ENCODE measurements around the gene CLEC9A.
A peak's percentile ranks its signal among the peaks of the same experiment; 100 is the strongest.
"Not testable (repeated sequence)": the region's sequence is repeated elsewhere in the genome, so short reads cannot be mapped to it uniquely, and the experiment has no call there.

CLEC9A gene

DNA sequence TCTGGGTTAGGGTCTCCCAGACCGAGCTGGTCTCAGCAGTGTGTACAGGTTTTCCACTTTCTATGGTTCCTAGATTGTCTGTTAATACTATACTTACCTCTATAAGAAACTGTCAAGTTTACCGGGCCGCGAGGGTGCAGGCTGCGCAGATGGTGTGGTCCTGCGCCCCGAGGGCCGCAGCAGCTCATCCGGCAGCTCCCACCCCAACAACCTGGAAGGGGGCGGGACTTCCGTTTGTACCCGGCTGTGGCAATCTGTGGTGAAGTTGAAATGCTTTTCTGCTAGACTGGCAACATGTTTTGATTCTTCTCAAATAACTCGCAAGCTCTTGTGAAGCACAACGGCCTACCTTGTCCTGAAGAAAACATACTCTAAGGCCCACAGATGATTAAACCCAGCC lies at the start of gene CLEC9A:
CLEC9A (plus strand) TSS at position 237 of the 400 bp plus-strand sequence. CDS start 22,006 bp downstream, outside the sequence.
- no peak for DNase-seq (ENCODE audit: low spot score)

DNA sequence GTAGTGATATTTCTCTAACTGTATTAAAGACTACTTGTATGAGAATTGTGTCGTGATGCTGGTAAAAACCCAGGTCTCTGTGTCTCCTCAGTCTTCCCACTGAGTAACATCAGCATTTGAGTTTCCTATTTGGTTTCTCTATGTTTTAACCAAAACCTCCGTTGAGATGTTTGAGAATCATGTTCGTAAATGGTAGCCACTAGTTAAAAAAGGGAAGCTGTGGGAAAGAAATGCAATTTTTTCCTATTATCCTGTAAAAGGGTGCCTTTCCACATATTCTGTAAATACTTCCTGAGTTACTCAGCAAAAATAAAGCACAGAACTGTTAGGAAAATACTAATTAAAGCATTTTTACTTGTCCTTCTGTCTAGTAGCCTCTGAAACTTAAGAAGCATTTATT lies 38.6 kb upstream of the CLEC9A start:
- no peak for DNase-seq (ENCODE audit: low spot score)

DNA sequence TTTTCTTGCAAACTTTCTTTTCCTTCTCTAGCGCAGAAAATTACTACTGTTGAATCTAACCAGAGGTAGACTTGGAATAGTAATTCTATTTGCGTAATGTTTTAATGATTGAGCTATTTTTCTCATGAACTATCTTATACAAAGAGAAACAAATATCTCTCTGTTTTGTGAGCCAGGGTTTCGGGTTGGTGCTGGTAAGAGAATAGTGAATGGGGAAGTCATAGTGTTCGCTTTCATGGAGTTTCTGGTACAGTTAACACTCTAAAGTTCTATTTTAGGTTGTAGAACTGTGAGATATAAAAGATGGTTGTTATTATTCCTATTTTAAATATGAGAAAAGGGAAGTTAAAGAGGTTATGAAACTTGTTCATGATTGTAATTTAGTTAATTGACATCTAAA lies 38.2 kb upstream of the CLEC9A start:
- peak; percentile 77 for DNase-seq (ENCODE audit: low spot score)

DNA sequence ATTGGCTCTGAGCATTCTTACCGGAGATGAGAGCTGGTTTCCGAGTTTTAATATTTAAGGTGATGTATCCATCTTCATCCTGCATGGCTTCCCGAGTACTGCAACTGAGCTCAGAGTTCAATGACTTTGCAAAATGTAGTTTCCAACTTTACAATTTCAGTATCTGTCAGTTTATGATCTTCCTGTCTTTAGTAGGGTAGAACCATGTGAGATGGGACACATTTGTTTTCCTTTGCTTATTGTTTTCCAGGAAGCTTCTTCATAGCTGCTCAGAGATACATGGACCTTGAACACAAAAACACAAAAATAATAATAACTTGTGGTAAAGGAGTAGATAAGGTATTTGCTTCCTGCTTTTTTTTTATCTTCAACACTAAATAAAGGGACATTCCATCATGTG lies 31.5 kb upstream of the CLEC9A start, which contains the start of gene CLEC1B:
CLEC1B (minus strand) TSS at position 106 of the 400 bp plus-strand sequence; CDS start at position 85, 21 bp downstream.
- DNase-seq (ENCODE audit: low spot score) = no peak

DNA sequence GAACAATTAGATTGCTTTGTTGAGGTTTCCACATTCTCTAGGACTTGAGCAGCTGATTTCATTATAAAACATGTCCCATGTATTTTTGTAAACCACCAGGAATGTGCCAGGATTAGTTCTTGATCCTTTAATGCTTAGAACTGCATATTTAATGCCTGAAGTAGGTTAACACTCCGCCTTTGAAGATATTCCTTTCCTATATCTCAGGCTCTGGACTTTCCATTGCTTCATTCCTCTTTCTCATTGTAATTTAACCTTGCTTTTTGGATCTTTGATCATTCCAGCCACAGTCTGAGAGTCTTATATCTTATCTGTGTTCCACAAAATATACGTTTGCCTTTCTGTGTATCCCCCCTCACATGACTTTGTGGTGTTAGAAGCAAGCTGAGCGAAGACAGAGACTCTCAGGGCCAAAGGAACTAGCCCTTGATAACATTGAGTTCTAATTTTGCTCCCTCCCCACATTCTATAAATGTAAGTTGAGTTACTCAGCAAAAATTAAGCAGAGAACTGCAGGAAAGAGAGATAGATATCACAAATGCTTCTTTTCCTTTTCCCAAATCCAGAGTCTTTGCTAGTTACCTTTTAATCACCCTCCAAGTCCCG lies 29.2 kb upstream of the CLEC9A start:
- DNase-seq (ENCODE audit: low spot score) = no peak

DNA sequence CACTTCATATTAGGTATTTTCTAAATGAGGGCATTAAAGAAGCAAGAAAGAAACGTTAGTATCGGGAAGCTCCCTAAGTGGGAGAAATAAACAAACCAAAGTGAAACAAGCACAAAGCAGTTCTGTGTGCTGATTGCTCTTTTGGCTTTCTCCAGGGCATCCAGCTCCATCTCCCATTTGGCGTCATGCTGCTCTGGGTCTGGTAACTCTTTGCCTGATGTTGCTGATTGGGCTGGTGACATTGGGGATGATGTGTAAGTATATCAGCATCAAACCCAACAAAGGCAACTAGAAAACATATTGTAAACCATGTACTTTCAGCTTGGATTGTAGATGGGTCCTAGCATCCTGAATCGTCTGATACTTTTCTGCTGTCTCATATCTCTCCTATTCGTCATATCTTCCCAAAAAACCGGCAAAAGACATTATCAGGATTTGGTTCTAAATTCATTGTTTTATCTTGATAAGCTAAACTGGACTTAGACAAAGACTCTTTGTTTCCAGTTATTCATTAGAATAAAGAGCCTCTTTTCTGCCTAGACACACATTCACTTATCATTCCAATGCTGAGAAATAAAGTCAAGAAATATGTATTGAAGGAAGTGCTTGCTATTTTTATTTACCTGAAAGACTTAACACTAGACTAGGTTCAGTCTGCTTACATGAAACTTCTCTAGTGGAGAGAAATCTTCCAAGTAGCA lies 17.7 kb upstream of the CLEC9A start:
- DNase-seq (ENCODE audit: low spot score) = peak; percentile 78

DNA sequence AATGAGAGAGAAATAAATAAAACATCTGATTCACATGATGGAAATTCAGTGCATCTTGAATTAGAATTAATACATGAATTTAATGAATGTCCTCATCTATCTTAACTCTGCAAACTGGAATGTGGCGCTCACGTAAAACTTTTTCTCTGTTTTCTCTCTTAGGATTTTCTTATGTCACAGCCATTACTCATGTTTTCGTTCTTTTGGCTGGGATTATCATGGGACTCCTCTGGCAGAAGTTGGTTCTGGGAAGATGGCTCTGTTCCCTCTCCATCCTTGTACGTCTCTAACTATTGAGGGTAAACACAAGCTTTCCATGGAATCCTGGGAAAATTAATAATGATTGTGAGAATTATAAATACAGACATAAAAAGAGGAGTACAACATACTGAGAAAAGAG lies 15.0 kb upstream of the CLEC9A start:
- DNase-seq (ENCODE audit: low spot score) = no peak

DNA sequence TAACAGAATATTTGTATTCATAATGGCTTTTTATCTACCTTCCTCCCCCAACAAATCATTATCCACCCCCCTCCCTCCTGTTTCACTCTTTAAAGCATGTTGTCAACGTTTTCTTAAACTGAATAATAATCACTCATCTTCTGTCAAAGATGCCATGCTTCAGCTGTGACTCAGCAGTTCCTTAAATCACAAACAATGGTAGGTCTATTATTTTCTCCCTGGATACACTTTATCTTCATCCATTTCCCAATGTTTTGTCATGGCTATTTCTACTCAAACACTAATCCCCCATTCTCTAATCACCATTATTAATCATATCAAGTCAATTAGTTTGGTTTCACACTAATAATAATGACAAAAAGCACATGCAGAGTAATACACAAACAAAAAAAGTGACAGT lies 13.6 kb upstream of the CLEC9A start:
- no peak for DNase-seq (ENCODE audit: low spot score)

DNA sequence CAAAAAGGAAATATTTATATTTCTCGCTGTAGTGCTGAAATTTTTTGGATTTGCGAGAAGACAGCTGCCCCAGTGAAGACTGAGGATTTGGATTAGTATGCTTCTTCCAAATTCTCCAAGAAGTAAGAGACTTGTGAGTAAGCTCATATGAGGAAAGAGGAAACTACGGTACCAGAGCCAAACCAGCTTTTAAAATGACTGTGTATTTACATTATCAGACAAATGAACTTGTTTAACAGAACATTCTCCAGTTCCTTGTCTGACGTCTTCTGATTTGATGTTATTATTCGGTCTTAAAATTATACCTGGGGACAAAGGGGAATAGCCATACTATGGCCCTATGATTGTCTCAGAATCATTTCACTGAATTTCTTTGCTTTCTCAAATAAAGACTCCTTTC lies 12.1 kb upstream of the CLEC9A start:
- DNase-seq (ENCODE audit: low spot score) = no peak

DNA sequence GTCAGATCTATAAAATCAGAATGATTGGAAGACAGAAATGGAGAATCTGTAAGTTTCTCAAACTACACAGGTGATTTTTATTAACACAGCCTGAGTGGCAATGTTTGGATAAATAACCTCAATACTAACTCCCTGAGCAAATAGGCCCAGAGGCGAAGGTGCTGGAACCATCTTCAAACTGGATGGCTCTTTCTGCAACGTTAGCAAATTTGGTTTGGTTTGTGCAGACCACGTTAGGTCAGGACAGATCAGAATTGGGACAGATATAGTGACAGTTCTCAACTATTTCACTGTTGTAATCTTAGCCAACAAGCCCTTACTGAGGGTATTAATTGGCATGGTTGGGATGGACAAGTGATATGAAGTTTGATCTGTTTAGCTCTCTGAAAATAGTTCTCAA lies 9.1 kb upstream of the CLEC9A start:
- no peak for DNase-seq (ENCODE audit: low spot score)

DNA sequence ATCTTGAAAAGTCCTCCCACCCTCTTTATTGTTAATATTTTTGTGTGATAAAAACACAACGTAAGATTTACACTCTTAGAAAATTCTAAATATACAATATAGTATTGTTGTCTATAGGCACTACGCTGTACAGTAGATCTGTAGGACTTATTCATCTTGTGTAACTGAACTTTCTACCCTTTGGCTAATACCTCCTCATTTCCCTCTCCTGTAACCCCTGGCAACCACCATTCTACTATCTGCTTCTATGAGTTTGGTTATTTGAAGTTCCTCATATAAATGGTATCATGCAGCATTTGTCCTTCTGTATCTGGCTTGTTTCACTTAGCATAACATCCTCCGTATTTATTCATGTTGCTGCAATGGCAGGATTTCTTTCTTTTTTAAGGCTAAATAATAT lies 5.2 kb upstream of the CLEC9A start:
- DNase-seq (ENCODE audit: low spot score) = no peak

DNA sequence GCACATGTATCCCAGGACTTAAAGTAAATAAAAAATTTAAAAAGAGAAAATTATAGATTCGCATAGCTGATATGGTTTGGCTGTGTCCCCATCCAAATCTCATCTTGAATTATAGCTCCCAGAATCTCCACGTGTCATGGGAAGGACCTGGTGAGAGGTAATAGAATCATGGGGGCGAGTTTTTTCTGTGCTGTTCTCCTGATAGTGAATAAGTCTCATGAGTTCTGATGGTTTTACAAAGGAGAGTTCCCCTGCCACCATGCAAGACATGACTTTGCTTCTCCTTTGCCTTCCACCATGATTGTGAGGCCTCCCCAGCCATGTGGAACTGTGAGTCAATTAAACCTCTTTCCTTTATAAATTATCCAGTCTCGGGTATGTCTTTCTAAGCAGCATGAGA lies 3.8 kb upstream of the CLEC9A start:
- not testable (repeated sequence) for DNase-seq (ENCODE audit: low spot score)

DNA sequence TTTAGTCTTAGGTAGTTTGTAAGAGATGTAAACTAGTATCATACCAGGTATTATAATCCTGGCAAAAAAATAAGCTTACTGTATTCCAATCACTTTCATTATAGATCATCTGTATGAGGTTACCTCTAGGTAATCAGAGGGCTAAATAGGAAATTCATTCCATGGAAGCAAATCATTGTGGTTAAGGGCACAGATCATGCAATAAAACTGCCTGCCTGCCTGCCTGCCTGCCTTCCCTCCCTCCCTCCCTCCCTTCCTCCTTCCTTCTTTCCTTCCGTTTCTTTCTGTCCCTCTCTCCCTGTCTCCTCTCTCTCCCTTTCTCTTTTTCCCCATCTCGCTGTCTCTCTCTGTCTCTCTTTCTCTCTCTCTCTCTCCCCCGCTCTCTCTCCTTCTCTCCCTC lies 3.2 kb upstream of the CLEC9A start:
- no peak for DNase-seq (ENCODE audit: low spot score)

DNA sequence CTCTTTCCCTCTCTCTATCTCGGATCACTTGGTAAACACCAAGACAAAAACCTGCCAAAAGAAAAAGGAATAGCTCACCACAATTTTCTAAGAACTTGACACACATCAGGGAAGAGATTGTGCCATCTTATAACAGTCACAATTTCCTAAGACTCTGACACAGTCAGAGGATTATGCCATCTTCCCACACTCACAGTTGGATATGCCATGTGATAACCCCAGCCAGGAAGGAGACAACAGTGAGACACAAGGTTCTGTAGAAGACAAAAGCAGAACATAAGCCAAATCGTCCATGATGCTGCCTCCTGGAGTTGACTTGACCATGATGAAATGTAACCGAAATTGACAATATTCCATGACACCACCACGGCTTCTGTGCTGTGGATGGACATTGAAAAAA lies 2.8 kb upstream of the CLEC9A start:
- no peak for DNase-seq (ENCODE audit: low spot score)

DNA sequence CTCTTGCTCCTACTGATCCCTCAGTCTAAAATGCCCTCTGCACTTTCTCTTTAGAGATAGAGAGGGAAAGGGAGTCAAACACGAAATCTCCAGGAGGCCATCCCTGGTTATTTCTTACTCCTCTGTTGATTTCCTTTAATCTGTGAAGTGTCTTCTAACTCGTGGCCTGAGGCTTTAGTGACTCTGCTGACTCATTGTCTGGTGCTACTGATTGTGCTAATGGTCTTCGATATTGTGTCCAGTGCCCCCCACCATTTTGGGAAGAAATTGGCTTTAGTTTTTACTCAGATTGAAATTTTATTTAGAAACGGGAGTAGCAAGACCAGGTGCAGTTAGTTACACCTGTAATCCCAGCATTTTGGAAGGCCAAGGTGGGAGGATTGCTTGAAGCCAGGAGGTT lies 839 bp downstream of the CLEC9A start:
- DNase-seq (ENCODE audit: low spot score) = no peak

DNA sequence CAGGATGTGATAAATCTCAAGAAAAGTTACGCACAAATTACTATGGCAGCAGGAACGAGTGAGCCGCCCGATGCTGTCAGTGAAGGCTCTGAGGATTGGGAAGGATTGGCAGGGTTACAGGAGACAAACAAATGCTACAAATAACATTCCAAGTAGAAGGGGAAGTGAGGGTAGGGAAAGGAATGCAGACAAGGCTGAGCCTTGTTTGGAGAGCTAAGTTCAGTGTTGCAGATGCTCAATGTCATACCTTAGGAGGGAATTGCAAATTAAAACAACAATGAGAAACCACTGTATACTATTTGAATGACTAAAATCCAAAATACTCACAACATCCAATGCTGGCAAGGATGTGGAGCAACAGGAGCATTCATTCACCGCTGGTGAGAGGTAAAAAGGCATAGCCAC lies 1.3 kb downstream of the CLEC9A start:
- no peak for DNase-seq (ENCODE audit: low spot score)

DNA sequence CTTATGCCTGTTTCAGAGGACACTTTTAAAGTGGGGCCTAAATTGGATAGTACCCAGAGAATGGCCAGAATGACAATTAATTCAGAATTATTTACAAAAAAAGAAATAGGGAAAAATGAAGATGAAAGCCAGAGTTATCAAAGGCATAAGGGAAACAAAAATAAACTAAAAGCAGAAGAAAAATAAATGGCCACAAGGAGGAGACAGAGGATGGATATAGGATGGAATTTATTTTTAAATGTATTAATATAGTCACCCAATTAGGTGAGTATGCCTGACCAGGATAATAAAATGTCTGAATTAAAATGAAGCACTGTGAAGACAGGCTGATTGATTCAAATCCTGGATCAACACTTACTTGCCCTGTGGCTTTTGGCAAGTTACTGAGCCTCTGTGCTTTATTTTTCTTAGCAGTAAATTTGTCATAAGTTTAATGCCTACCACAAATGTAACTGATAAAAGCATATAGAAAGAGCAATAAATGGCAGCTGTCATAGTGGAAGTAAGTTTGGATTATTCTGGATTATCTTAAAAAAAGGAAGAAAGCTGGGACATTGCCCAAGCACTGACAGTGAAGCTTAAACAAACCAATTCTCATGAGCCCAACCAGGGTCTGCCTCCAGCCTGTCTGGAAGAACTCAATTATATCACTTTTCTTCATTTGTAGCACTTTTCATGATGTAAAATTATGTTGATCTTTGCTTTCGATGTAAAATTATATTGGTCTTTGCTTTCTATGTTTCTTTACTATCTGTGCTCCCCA lies 3.5 kb downstream of the CLEC9A start:
- DNase-seq (ENCODE audit: low spot score) = no peak

DNA sequence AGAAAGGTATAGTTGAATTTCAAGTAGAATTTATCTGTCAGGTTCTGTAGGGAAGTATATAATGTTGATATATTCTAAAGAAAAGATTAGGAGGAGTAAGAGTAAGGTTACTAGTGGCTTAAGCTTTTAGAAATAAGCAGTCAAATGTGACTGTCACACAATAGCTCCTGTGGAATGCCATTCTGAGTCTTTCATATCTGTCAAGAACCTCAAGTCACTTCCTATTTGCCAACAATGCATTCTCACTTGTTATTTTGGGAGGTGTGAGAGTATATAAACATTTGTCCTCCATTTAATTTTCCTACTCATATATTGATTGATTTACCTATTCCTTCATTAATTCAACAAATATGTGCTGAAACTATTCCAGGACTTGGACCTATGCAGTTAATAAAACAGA lies 11.7 kb downstream of the CLEC9A start:
- DNase-seq (ENCODE audit: low spot score) = no peak

DNA sequence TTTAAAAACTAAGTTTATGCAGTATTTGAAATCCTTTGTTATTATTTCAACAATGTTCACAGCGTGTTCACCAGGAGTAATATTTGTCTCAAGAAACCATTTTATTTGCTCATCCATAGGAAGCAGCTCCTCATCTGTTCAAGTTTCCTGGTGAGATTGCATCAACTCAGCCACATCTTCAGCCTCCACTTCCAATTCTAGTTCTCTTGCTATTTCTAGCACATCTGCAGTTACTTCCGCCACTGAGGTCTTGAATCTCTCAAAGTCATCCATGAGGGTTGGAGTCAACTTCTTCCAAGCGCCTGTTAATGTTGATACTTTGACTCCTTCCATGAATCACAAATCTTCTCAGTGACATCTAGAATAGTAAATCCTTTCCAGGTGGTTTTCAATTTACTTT lies 18.0 kb downstream of the CLEC9A start:
- peak; percentile 69 for DNase-seq (ENCODE audit: low spot score)

DNA sequence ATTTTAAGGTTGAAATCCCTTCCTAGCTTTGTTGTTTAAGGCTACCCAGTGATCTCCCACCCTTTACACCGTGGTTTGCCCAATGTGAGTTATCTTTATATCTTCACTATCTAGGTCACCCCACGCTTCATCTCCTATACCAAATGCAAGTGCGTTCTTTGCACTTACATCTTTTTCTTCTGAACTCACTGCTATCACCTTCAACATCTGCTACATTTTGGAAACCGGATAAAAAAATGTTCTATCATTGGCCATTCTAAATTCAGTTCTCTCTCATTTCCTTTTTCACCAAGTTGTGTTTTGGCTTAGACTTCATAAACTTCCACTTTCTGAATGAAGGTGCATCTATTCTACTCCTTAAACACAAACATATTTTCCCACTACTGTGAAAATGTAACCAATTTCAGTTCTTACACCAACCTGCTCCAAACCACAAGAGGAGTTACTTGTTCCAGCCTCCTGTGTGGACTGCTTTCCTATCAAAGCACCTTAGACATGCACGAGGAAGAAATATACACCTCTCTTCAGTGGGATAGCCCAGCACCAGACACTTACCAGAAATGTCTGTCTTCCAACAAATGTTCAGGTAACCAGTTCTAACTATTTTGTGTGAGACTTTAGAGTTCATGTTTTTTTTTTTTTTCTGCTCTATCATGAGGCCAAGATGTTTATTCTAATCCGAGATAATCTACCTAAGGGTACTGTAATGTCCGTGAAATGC lies 21.9 kb downstream of the CLEC9A start:
- peak; percentile 34 for DNase-seq (ENCODE audit: low spot score)

DNA sequence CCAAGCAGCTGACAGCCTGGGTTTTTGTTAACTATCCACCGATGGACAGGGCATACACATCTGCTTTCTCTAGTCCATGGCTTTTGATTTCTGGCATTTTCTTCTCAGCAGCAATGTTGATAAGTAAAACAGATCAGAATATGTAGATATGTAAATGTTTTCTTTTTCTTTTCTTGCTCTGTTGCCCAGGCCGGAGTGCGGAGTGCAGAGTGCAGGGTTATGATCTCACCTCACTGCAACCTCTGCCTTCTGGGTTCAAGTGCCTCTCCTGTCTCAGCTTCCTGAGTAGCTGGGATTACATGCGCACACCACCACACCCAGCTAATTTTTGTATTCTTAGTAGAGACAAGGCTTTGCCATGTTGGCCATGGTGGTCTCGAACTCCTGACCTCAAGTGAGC lies 27.9 kb downstream of the CLEC9A start:
- no peak for DNase-seq (ENCODE audit: low spot score)

DNA sequence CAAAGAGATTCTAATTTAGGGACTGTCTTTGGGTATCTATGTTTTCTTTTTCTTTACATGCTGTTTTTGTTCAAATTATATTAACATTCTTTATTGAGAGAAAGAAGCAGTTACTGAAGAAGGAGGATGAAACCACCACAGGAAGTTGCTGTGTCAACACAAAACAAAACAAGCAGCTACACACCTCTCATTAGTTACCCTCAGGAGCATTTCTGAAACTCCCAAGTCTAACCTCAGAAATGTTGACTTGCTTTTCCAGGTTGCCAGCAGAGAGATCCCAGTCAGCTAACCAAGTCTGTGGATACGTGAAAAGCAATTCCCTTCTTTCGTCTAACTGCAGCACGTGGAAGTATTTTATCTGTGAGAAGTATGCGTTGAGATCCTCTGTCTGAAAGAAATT lies 34.8 kb downstream of the CLEC9A start:
- no peak for DNase-seq (ENCODE audit: low spot score)

DNA sequence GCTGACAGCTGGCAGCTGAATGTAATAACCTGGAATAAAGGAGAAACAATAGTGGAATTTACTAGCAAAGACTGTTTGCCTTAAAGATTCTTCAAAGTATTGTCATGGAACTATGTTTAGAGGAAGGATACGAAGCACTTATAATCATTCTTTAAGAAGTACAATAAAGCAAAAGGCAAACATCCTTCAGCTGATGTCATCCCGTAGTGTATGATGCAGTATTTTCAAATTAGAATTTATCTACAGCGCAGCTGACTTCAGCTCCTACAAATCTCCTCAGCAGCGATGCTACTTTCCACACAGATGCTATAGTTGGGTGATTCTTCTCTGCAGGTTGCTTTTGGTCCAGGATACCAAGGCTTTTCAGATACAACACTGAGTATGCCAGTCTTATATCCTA lies 36.8 kb downstream of the CLEC9A start:
- DNase-seq (ENCODE audit: low spot score) = no peak
